Smooth muscle cell (in vitro differentiated cells): ENCODE data around the gene SCAF4. TPM values are rescaled to one million over a fixed set of nuclear protein-coding genes. Genes with fewer than 3 reads are reported as not detected.
A peak's percentile ranks its signal among the peaks of the same experiment; 100 is the strongest.

ENCODE experiments used
- DNase-seq: peaks from one replicate; lab custom pipeline; 2025; ENCODE audit not compliant: unreplicated experiment; lab: John Stamatoyannopoulos, UW
- H2AFZ ChIP-seq: fragments of 200-600 bp; sonication (generic); 2 replicates; pipeline ENCODE4 v1.6.0; 2016; ENCODE audit warnings: antibody characterized with exemption, low read depth, mild to moderate bottlenecking
- H3F3A ChIP-seq: fragments of 200-600 bp; sonication (generic); 2 replicates; pipeline ENCODE4 v1.6.0; 2017; ENCODE audit warnings: antibody characterized with exemption, low read depth
- H3K27ac ChIP-seq: fragments of 200-600 bp; sonication (generic); 2 replicates; pipeline ENCODE4 v1.5.1; 2016; ENCODE audit warnings: low read depth, mild to moderate bottlenecking
- H3K27me3 ChIP-seq: fragments of 200-600 bp; sonication (generic); 2 replicates; pipeline ENCODE4 v1.6.1; 2016; ENCODE audit warnings: low read depth, mild to moderate bottlenecking
- H3K36me3 ChIP-seq: fragments of 200-600 bp; sonication (generic); 2 replicates; pipeline ENCODE4 v1.5.1; 2016; ENCODE audit warnings: low read depth
- H3K4me1 ChIP-seq: fragments of 200-600 bp; sonication (generic); 2 replicates; pipeline ENCODE4 v1.5.1; 2016; ENCODE audit warnings: low read depth
- H3K4me2 ChIP-seq: fragments of 200-600 bp; sonication (generic); 2 replicates; pipeline ENCODE4 v1.6.0; 2016; ENCODE audit warnings: mild to moderate bottlenecking
- H3K4me3 ChIP-seq: fragments of 200-600 bp; sonication (generic); 2 replicates; pipeline ENCODE4 v1.5.1; 2016; ENCODE audit warnings: mild to moderate bottlenecking
- H3K79me2 ChIP-seq: fragments of 200-600 bp; sonication (generic); 2 replicates; pipeline ENCODE4 v1.6.0; 2016; ENCODE audit warnings: low read depth, mild to moderate bottlenecking
- H3K9ac ChIP-seq: fragments of 200-600 bp; sonication (generic); 2 replicates; pipeline ENCODE4 v1.6.0; 2016; ENCODE audit warnings: low read depth
- H3K9me3 ChIP-seq: fragments of 200-600 bp; sonication (generic); replicated peaks from 2 replicates; pipeline ENCODE4 v1.5.1; 2016; ENCODE audit warnings: low read depth
- H4K20me1 ChIP-seq: fragments of 200-600 bp; sonication (generic); 2 replicates; pipeline ENCODE4 v1.6.0; 2016; ENCODE audit warnings: low read depth
- CTCF ChIP-seq: fragments of 200-600 bp; sonication (generic); IDR thresholded peaks from 2 replicates; pipeline ENCODE4 v1.5.1; 2017; ENCODE audit warnings: borderline replicate concordance, mild to moderate bottlenecking, antibody characterized with exemption; ENCODE audit not compliant: insufficient read depth, poor library complexity, severe bottlenecking
- WGBS: methylation state at CpG from one replicate; pipeline ENCODE4 v1.1.7; 2016; ENCODE audit warnings: low lambda C conversion rate; 5-methylcytosine and 5-hydroxymethylcytosine counted together
- polyA plus RNA-seq: library from polyadenylated mRNA; unstranded; fragments of >200 nt; fragmentation: Nextera tagmentation; extraction: Ambion mirVana; gene quantifications from 2 replicates; pipeline ENCODE4 v1.2.1, GENCODE V29; 2016
- total RNA-seq: library from RNA; depleted of rRNA; stranded (reverse); fragments of >200 nt; gene quantifications from 2 replicates; pipeline ENCODE4 v1.2.3, GENCODE V29; 2014

The SCAF4 gene
- total and polyA plus RNA-seq, 2 experiments from 2014 or later: 8.7 to 21.8 TPM

- Histone ChIP-seq H3K27me3 (no peaks in the 10 kb centered on the region), H3K36me3 (no peaks in the 10 kb centered on the region), H3K9ac (no peak overlapping the region), H3K9me3 (no peaks in the 10 kb centered on the region), H4K20me1 (peaks cover 71% of the 10 kb centered on the region), H3K4me2 (no peak overlapping the region), H3K4me1 (peaks cover 8% of the 10 kb centered on the region), H3K27ac (no peak overlapping the region), H3F3A (peaks cover 19% of the 10 kb centered on the region), H3K4me3 (no peak overlapping the region), H3K79me2 (peaks cover 49% of the 10 kb centered on the region), H2AFZ (no peak overlapping the region)
- no peak for TF ChIP-seq CTCF
- 76% methylated on average over 8 of the region's 8 CpGs for WGBS
- no peak for DNase-seq
These were observed 66.5 kb downstream of the SCAF4 start for GRCh38 chr21:31665397-31665796.

GRCh38 chr21:31663584-31664249 is 68.2 kb downstream of the SCAF4 start:
- Histone ChIP-seq H3K27me3 (no peaks in the 10 kb centered on the region), H3K4me1 (peaks cover 11% of the 10 kb centered on the region), H4K20me1 (peaks cover 75% of the 10 kb centered on the region), H3K79me2 (peaks cover 53% of the 10 kb centered on the region), H3F3A (peaks cover 12% of the 10 kb centered on the region), H3K27ac (no peak overlapping the region), H3K4me3 (no peak overlapping the region), H3K36me3 (no peaks in the 10 kb centered on the region), H3K4me2 (no peak overlapping the region), H3K9ac (no peak overlapping the region), H2AFZ (no peak overlapping the region), H3K9me3 (no peaks in the 10 kb centered on the region)
- WGBS: 97% methylated on average over 7 of the region's 7 CpGs
- DNase-seq: no peak
- TF ChIP-seq CTCF: no peak

GRCh38 chr21:31660591-31660990 is 71.3 kb downstream of the SCAF4 start:
- Histone ChIP-seq H3K9ac (peak overlapping the region; percentile 70), H3K4me1 (peaks cover 11% of the 10 kb centered on the region), H3K27me3 (no peaks in the 10 kb centered on the region), H3K4me2 (peak overlapping the region; percentile 97), H3F3A (no peaks in the 10 kb centered on the region), H3K36me3 (no peaks in the 10 kb centered on the region), H2AFZ (peak overlapping the region; percentile 59), H3K27ac (peak overlapping the region; percentile 90), H3K9me3 (no peaks in the 10 kb centered on the region), H4K20me1 (peaks cover 51% of the 10 kb centered on the region), H3K79me2 (peaks cover 53% of the 10 kb centered on the region), H3K4me3 (peak overlapping the region; percentile 84)
- TF ChIP-seq CTCF: no peak
- WGBS: 34% methylated on average over 8 of the region's 8 CpGs
- DNase-seq: no peak

GRCh38 chr21:31660259-31660565 is 71.7 kb downstream of the SCAF4 start:
- Histone ChIP-seq H4K20me1 (peaks cover 47% of the 10 kb centered on the region), H3K36me3 (no peaks in the 10 kb centered on the region), H3K4me2 (peak overlapping the region; percentile 97), H3K4me3 (peak overlapping the region; percentile 84), H3F3A (no peaks in the 10 kb centered on the region), H3K27me3 (no peaks in the 10 kb centered on the region), H3K9me3 (no peaks in the 10 kb centered on the region), H3K9ac (peak overlapping the region; percentile 70), H3K4me1 (peaks cover 11% of the 10 kb centered on the region), H3K79me2 (peaks cover 51% of the 10 kb centered on the region), H2AFZ (peak overlapping the region; percentile 59), H3K27ac (peak overlapping the region; percentile 90)
- no peak for TF ChIP-seq CTCF
- 1% methylated on average over 12 of the region's 12 CpGs for WGBS
- no peak for DNase-seq
